H1 (cell line): ENCODE measurements around the gene ABI3BP. TPM values are rescaled to one million over a fixed set of nuclear protein-coding genes. Genes with fewer than 3 reads are reported as not detected.

Source experiments
- CTCF ChIA-PET: fragments of 300-600 bp; sonication (Branson Sonifier 250); formaldehyde crosslinking; loops from one replicate; lab custom pipeline; 2021; ENCODE audit not compliant: partially characterized antibody; lab: Charles Lee
- POLR2A ChIA-PET: fragments of 300-600 bp; sonication (Branson Sonifier 250); formaldehyde crosslinking; loops from one replicate; lab custom pipeline; 2021; ENCODE audit warnings: inconsistent platforms; ENCODE audit not compliant: partially characterized antibody; lab: Charles Lee
- DNase-seq, 2 experiments: peaks; one replicate each; pipeline versions ENCODE4 v3.0.0 to v3.0.0-alpha.2; 2010 to 2022; ENCODE audit warnings: low spot score in 2 of 2, low read depth in 1 of 2, mixed read lengths in 1 of 2
- FAIRE-seq: peaks from 2 replicates; lab custom pipeline; 2011; peaks lifted over from hg19 to GRCh38; lab: Jason Lieb, UNC
- H2AFZ ChIP-seq: 2 replicates; pipeline ENCODE4 v1.8.1; 2012; ENCODE audit warnings: low read length, inconsistent platforms
- H2AK5ac ChIP-seq: 2 replicates; pipeline ENCODE4 v1.6.1; 2013; ENCODE audit warnings: low read depth, low read length
- H2BK120ac ChIP-seq: replicated peaks from 2 replicates; pipeline ENCODE3; 2013; ENCODE audit warnings: low read depth, low read length, inconsistent platforms
- H2BK12ac ChIP-seq: 2 replicates; pipeline ENCODE4 v1.6.1; 2013; ENCODE audit warnings: low read depth, low read length
- H2BK15ac ChIP-seq: 2 replicates; pipeline ENCODE4 v1.6.1; 2013; ENCODE audit warnings: low read length
- H2BK20ac ChIP-seq: 2 replicates; pipeline ENCODE4 v1.6.1; 2013; ENCODE audit warnings: low read length
- H2BK5ac ChIP-seq: 2 replicates; pipeline ENCODE4 v1.6.1; 2013; ENCODE audit warnings: low read depth, low read length
- H3K14ac ChIP-seq: 2 replicates; pipeline ENCODE4 v1.6.1; 2013; ENCODE audit warnings: inconsistent platforms; ENCODE audit not compliant: insufficient read length
- H3K18ac ChIP-seq: 2 replicates; pipeline ENCODE4 v1.6.1; 2013; ENCODE audit warnings: low read length; ENCODE audit errors: extremely low read depth
- H3K23ac ChIP-seq: 2 replicates; pipeline ENCODE4 v1.6.1; 2013; ENCODE audit warnings: inconsistent platforms; ENCODE audit not compliant: insufficient read length
- H3K23me2 ChIP-seq: 2 replicates; pipeline ENCODE4 v1.6.1; 2013; ENCODE audit warnings: low read depth, low read length
- H3K27ac ChIP-seq: 2 replicates; pipeline ENCODE4 v1.6.1; 2011; ENCODE audit warnings: low read depth, low read length, inconsistent platforms
- H3K27me3 ChIP-seq, 4 experiments: replicated peaks in 1 of 4; 1 replicate in 1 of 4; 2 replicates in 3 of 4; pipeline versions ENCODE4 v1.6.1 to v1.8.1; 2011 to 2013; ENCODE audit warnings: low read length in 3 of 4, mild to moderate bottlenecking in 3 of 4, inconsistent platforms in 2 of 4, mixed read lengths in 2 of 4, moderate library complexity in 1 of 4; ENCODE audit not compliant: control insufficient read depth in 3 of 4, insufficient read depth in 3 of 4; ENCODE audit errors: extremely low read depth in 1 of 4
- H3K36me3 ChIP-seq, 4 experiments: 2 replicates each; pipeline versions ENCODE4 v1.6.1 to v1.8.1; 2011 to 2013; ENCODE audit warnings: mild to moderate bottlenecking in 4 of 4, low read length in 3 of 4, moderate library complexity in 2 of 4, control low read depth in 1 of 4, inconsistent platforms in 1 of 4; ENCODE audit not compliant: insufficient read depth in 4 of 4, control insufficient read depth in 2 of 4
- H3K4ac ChIP-seq: replicated peaks from 2 replicates; pipeline ENCODE3; 2013; ENCODE audit warnings: low read length, low read depth, mixed read lengths, inconsistent platforms; ENCODE audit not compliant: insufficient read length
- H3K4me1 ChIP-seq, 4 experiments: replicated peaks in 1 of 4; 1 replicate in 1 of 4; 2 replicates in 3 of 4; pipeline versions ENCODE4 v1.6.1 to v1.8.1; 2011 to 2013; ENCODE audit warnings: low read length in 3 of 4, inconsistent platforms in 2 of 4, mixed read lengths in 1 of 4; ENCODE audit not compliant: insufficient read depth in 4 of 4, control insufficient read depth in 3 of 4
- H3K4me2 ChIP-seq, 2 experiments: 2 replicates each; pipeline versions ENCODE4 v1.6.1 to v1.8.1; 2011 to 2013; ENCODE audit warnings: low read depth in 2 of 2, low read length in 2 of 2, control low read depth in 1 of 2, inconsistent platforms in 1 of 2, mild to moderate bottlenecking in 1 of 2; ENCODE audit not compliant: insufficient read depth in 1 of 2
- H3K4me3 ChIP-seq, 4 experiments: fragments of 200-600, 300-600 bp in 1 of 4; sonication (generic), shearing (Covaris generic), sonication (Bioruptor Twin) in 1 of 4; 2 replicates each; pipeline versions ENCODE4 v1.5.1 to v1.8.1; 2011 to 2016; ENCODE audit warnings: low read length in 4 of 4, low read depth in 3 of 4, control low read depth in 2 of 4, inconsistent platforms in 2 of 4, mild to moderate bottlenecking in 2 of 4, mixed read lengths in 1 of 4, moderate library complexity in 1 of 4; ENCODE audit not compliant: insufficient read depth in 2 of 4; ENCODE audit errors: extremely low read depth in 1 of 4
- H3K56ac ChIP-seq: replicated peaks from 2 replicates; pipeline ENCODE3; 2013; ENCODE audit warnings: low read depth, mild to moderate bottlenecking, mixed read lengths, low read length, inconsistent platforms; ENCODE audit not compliant: insufficient read length
- H3K79me1 ChIP-seq: 2 replicates; pipeline ENCODE4 v1.6.1; 2013; ENCODE audit warnings: low read depth, low read length, control low read depth
- H3K79me2 ChIP-seq, 2 experiments: 2 replicates each; pipeline versions ENCODE4 v1.6.1 to v1.8.1; 2012 to 2013; ENCODE audit warnings: low read length in 2 of 2, mild to moderate bottlenecking in 2 of 2, inconsistent platforms in 1 of 2; ENCODE audit not compliant: insufficient read depth in 2 of 2, control insufficient read depth in 1 of 2
- H3K9ac ChIP-seq, 4 experiments: replicated peaks in 1 of 4; 1 replicate in 1 of 4; 2 replicates in 3 of 4; pipeline versions ENCODE4 v1.6.1 to v1.8.1; 2011 to 2013; ENCODE audit warnings: low read depth in 3 of 4, low read length in 3 of 4, control low read depth in 2 of 4, mild to moderate bottlenecking in 2 of 4, moderate library complexity in 2 of 4, inconsistent platforms in 1 of 4; ENCODE audit errors: extremely low read depth in 1 of 4
- H3K9me3 ChIP-seq, 2 experiments: 2 replicates each; pipeline versions ENCODE4 v1.6.1 to v1.8.1; 2012 to 2013; ENCODE audit warnings: mild to moderate bottlenecking in 2 of 2, moderate library complexity in 2 of 2, control low read depth in 1 of 2, inconsistent platforms in 1 of 2, low read depth in 1 of 2, low read length in 1 of 2, mixed read lengths in 1 of 2; ENCODE audit not compliant: insufficient read depth in 2 of 2
- H4K20me1 ChIP-seq, 2 experiments: replicated peaks in 1 of 2; 2 replicates each; pipeline versions ENCODE3 to v1.8.1; 2011 to 2013; ENCODE audit warnings: inconsistent platforms in 2 of 2, low read length in 2 of 2, mild to moderate bottlenecking in 1 of 2; ENCODE audit not compliant: insufficient read depth in 2 of 2, control insufficient read depth in 1 of 2
- H4K5ac ChIP-seq: 2 replicates; pipeline ENCODE4 v1.6.1; 2013; ENCODE audit warnings: low read length, low read depth, mixed read lengths, inconsistent platforms; ENCODE audit not compliant: insufficient read length
- H4K8ac ChIP-seq: 2 replicates; pipeline ENCODE4 v1.8.0; 2013; ENCODE audit warnings: mild to moderate bottlenecking, moderate library complexity, low read length, inconsistent platforms; ENCODE audit not compliant: insufficient read depth; ENCODE audit errors: extremely low read depth
- H4K91ac ChIP-seq: replicated peaks from 2 replicates; pipeline ENCODE3; 2013; ENCODE audit warnings: low read length, mixed read lengths, inconsistent platforms; ENCODE audit not compliant: insufficient read length
- ATF2 ChIP-seq: IDR thresholded peaks from 2 replicates; pipeline ENCODE4 v1.6.1; 2012; ENCODE audit warnings: low read length, inconsistent platforms
- ATF3 ChIP-seq: IDR thresholded peaks from 2 replicates; pipeline ENCODE4 v1.6.1; 2011; ENCODE audit warnings: low read depth, mild to moderate bottlenecking, low read length; ENCODE audit not compliant: insufficient read depth
- BACH1 ChIP-seq: IDR thresholded peaks from 2 replicates; pipeline ENCODE4 v1.6.1; 2012; ENCODE audit warnings: low read length, improper control_type of control experiment
- CHD1 ChIP-seq: IDR thresholded peaks from 2 replicates; pipeline ENCODE4 v1.6.1; 2012; ENCODE audit warnings: low read depth, low read length, improper control_type of control experiment
- CREB1 ChIP-seq: IDR thresholded peaks from 2 replicates; pipeline ENCODE4 v1.6.1; 2012; ENCODE audit warnings: inconsistent platforms
- CTBP2 ChIP-seq: IDR thresholded peaks from 2 replicates; pipeline ENCODE4 v1.7.0; 2011; ENCODE audit warnings: borderline replicate concordance, mild to moderate bottlenecking, moderate library complexity, mixed read lengths, low read length; ENCODE audit not compliant: insufficient read depth, insufficient read length
- GTF2F1 ChIP-seq: IDR thresholded peaks from 2 replicates; pipeline ENCODE4 v1.6.1; 2012; ENCODE audit warnings: low read depth, low read length, improper control_type of control experiment, borderline replicate concordance
- HDAC2 ChIP-seq, 2 experiments: fragments of 300-600 bp in 1 of 2; sonication (generic) in 1 of 2; IDR thresholded peaks; 2 replicates each; pipeline ENCODE4 v1.6.1; 2011 to 2012; ENCODE audit warnings: low read depth in 2 of 2, low read length in 2 of 2, mild to moderate bottlenecking in 2 of 2, moderate library complexity in 2 of 2, borderline replicate concordance in 1 of 2, inconsistent platforms in 1 of 2
- SP2 ChIP-seq: IDR thresholded peaks from 2 replicates; pipeline ENCODE4 v1.6.1; 2012; ENCODE audit warnings: mild to moderate bottlenecking, low read length, inconsistent platforms
- SP4 ChIP-seq: IDR thresholded peaks from 2 replicates; pipeline ENCODE4 v1.6.1; 2012; ENCODE audit warnings: low read length, inconsistent platforms
- WGBS, 2 experiments: shearing (Covaris generic) in 1 of 2; methylation state at CpG; one replicate each; pipeline versions ENCODE4 v1.1.6 to v1.1.7; 2013 to 2015; ENCODE audit warnings: low lambda C conversion rate in 2 of 2, mixed read lengths in 2 of 2, inconsistent platforms in 1 of 2, low coverage in 1 of 2, missing lambda C conversion rate in 1 of 2; ENCODE audit not compliant: insufficient replicate concordance in 2 of 2, insufficient coverage in 1 of 2, insufficient read length in 1 of 2; ENCODE audit errors: extremely low coverage in 1 of 2, missing lambda C conversion rate in 1 of 2; 5-methylcytosine and 5-hydroxymethylcytosine counted together
- polyA plus RNA-seq, 7 experiments: library from polyadenylated mRNA; depleted of rRNA in 3 of 7; stranded (reverse) in 5 of 7; unstranded in 2 of 7; fragments of >200 nt in 5 of 7; fragments of 200-250 nt in 2 of 7; gene quantifications; 1 replicate in 5 of 7; 2 replicates in 1 of 7; 4 replicates in 1 of 7; pipeline versions ENCODE4 v1.2.1 to v1.2.3, GENCODE V29; 2011 to 2013; ENCODE audit warnings: missing spikeins in 2 of 7, mixed read lengths in 2 of 7
- total RNA-seq: library from RNA; stranded (reverse); fragmentation: NEBNext Ultra II Directional; extraction: Animal tissue kit (Norgen Biotek cat#: 25700); gene quantifications from 2 replicates; pipeline ENCODE4 v1.2.1, GENCODE V29; 2021
- TF ChIP-seq, protein P1 (sequence below): IDR thresholded peaks from 2 replicates; pipeline ENCODE4 v1.6.1; 2012; ENCODE audit warnings: inconsistent platforms

The ABI3BP gene
- total and polyA plus RNA-seq, 2 of the 8 experiments (the other 6 are each of a cell fraction or from before 2014, with no cell fraction given) = 0.08 to 0.32 TPM

DNA sequence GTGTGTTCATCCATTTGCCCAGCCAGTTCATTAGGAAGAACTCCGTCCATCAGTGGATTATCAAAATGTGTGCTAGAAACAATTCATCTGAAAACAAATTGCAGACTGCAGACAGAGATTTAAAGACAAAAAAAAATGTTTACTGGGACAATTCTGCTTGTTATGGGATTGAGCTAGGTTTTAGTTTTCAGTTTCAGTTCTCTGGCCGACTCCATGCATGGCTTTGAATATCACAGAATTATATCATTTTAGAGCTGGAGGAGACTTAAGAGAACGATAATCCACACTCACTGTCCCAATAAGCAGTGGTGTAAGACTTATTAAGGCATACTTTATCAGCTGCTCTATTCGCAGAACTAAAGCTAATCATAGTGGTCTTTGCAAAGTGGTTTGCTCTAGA lies 232.8 kb downstream of the ABI3BP start:
- 74% methylated on average over 4 of the region's 4 CpGs; no CpG with 5 or more reads in 1 of the 2 experiments for WGBS, 2 experiments
- H2BK15ac ChIP-seq = no peak overlapping the region
- H3K9me3 ChIP-seq = no peaks in the 10 kb centered on the region
- no peaks in the 10 kb centered on the region for H3K79me2 ChIP-seq
- no peak overlapping the region for H4K91ac ChIP-seq
- H3K27ac ChIP-seq = no peak overlapping the region
- H3K4ac ChIP-seq = no peak overlapping the region
- H3K9ac ChIP-seq = no peak overlapping the region
- H4K8ac ChIP-seq = no peak overlapping the region
- H2AK5ac ChIP-seq = no peak overlapping the region
- no peak overlapping the region for H3K56ac ChIP-seq
- H3K27me3 ChIP-seq = no peaks in the 10 kb centered on the region
- H3K23ac ChIP-seq = no peak overlapping the region
- no peak overlapping the region for H3K14ac ChIP-seq
- no peaks in the 10 kb centered on the region for H3K36me3 ChIP-seq
- no peak overlapping the region for H2BK120ac ChIP-seq
- H3K18ac ChIP-seq = no peak overlapping the region
- no peak overlapping the region for H3K4me2 ChIP-seq
- peaks cover 0 to 3% (median under 1%) of the 10 kb centered on the region in 4 experiments; a peak in 1 of 7 replicates for H3K4me1 ChIP-seq
- H4K20me1 ChIP-seq = no peaks in the 10 kb centered on the region
- no peak overlapping the region for H2AFZ ChIP-seq
- no peaks in the 10 kb centered on the region for H3K79me1 ChIP-seq
- H2BK12ac ChIP-seq = no peak overlapping the region
- no peak for FAIRE-seq
- no peaks in the 10 kb centered on the region for H3K23me2 ChIP-seq
- H2BK20ac ChIP-seq = no peak overlapping the region
- ChIA-PET POLR2A (interaction anchor here (0.9 to 2.6 kb wide), 3 partner anchors 10 to 155 kb away, joined by 3 to 12 read pairs (median 5); no protein-coding TSS in a partner anchor), CTCF (interaction anchor here (0.7 to 4.7 kb wide), 9 partner anchors 9 to 472 kb away, joined by 3 to 33 read pairs (median 4); no protein-coding TSS in a partner anchor)
- no peak overlapping the region for H4K5ac ChIP-seq
- no peak overlapping the region for H3K4me3 ChIP-seq
- DNase-seq = no peak
- no peak overlapping the region for H2BK5ac ChIP-seq
- TF ChIP-seq ATF3 (no peak), HDAC2 (IDR thresholded peaks at IDR 0.05; ENCODE audit: borderline replicate concordance in 1 of 2, low read depth in 2 of 2, low read length in 2 of 2) (no peak), ATF2 (no peak), BACH1 (no peak), CTBP2 (no peak), SP2 (no peak), SP4 (no peak), CREB1 (no peak), GTF2F1 (no peak), CHD1 (no peak)
- TF ChIP-seq, protein P1, sequence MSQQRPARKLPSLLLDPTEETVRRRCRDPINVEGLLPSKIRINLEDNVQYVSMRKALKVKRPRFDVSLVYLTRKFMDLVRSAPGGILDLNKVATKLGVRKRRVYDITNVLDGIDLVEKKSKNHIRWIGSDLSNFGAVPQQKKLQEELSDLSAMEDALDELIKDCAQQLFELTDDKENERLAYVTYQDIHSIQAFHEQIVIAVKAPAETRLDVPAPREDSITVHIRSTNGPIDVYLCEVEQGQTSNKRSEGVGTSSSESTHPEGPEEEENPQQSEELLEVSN = no peak
